GM23338 (cell line): ENCODE measurements around the gene HPRT1. TPM values are rescaled to one million over a fixed set of nuclear protein-coding genes. Genes with fewer than 3 reads are reported as not detected.

Experiments used
- ATAC-seq: fragments of 200-7000 bp; cut with Tn5 transposase; 3 replicates; pipeline ENCODE4 v1.9.1; 2020
- DNase-seq: peaks from one replicate; pipeline ENCODE4 v3.0.0-alpha.2; 2015; ENCODE audit warnings: low spot score
- H2AFZ ChIP-seq: fragments of 200-600 bp; sonication (generic); 2 replicates; pipeline ENCODE4 v1.8.0; 2016; ENCODE audit warnings: antibody characterized with exemption, mild to moderate bottlenecking, moderate library complexity
- H3F3A ChIP-seq: fragments of 200-600 bp; sonication (generic); replicated peaks from 2 replicates; pipeline ENCODE4 v1.8.0; 2017; ENCODE audit warnings: antibody characterized with exemption, mixed run types, low read depth
- H3K27ac ChIP-seq: fragments of 200-600 bp; sonication (generic); 2 replicates; pipeline ENCODE4 v1.6.1; 2016; ENCODE audit warnings: low read depth
- H3K27me3 ChIP-seq: fragments of 200-600 bp; sonication (generic); 2 replicates; pipeline ENCODE4 v1.8.0; 2016; ENCODE audit warnings: mild to moderate bottlenecking, mixed run types, moderate library complexity; ENCODE audit not compliant: insufficient read depth
- H3K36me3 ChIP-seq: fragments of 200-600 bp; sonication (generic); 2 replicates; pipeline ENCODE4 v1.8.0; 2016; ENCODE audit warnings: mild to moderate bottlenecking; ENCODE audit not compliant: insufficient read depth
- H3K4me1 ChIP-seq: fragments of 200-600 bp; sonication (generic); 2 replicates; pipeline ENCODE4 v1.8.0; 2016; ENCODE audit warnings: mild to moderate bottlenecking, moderate library complexity; ENCODE audit not compliant: insufficient read depth
- H3K4me2 ChIP-seq: fragments of 200-600 bp; sonication (generic); 2 replicates; pipeline ENCODE4 v1.7.1; 2017; ENCODE audit warnings: mixed run types
- H3K4me3 ChIP-seq: fragments of 200-600 bp; sonication (generic); 2 replicates; pipeline ENCODE4 v1.6.1; 2016; ENCODE audit warnings: mixed run types
- H3K79me2 ChIP-seq: fragments of 200-600 bp; sonication (generic); replicated peaks from 2 replicates; pipeline ENCODE4 v1.8.0; 2017; ENCODE audit warnings: mild to moderate bottlenecking; ENCODE audit not compliant: insufficient read depth
- H3K9me2 ChIP-seq: fragments of 200-600 bp; sonication (generic); 2 replicates; pipeline ENCODE4 v1.8.0; 2017; ENCODE audit not compliant: insufficient read depth
- H4K20me1 ChIP-seq: fragments of 200-600 bp; sonication (generic); replicated peaks from 2 replicates; pipeline ENCODE4 v1.8.0; 2017; ENCODE audit warnings: mild to moderate bottlenecking; ENCODE audit not compliant: insufficient read depth
- H3K27ac Mint-ChIP-seq: 2 replicates; pipeline ENCODE4 v1.8.0; 2020; ENCODE audit warnings: inconsistent platforms, mild to moderate bottlenecking, moderate library complexity, mixed read lengths
- H3K27me3 Mint-ChIP-seq: 3 replicates; pipeline ENCODE4 v1.8.0; 2022; ENCODE audit warnings: low read depth, mild to moderate bottlenecking, moderate library complexity, mixed read lengths, inconsistent platforms; ENCODE audit not compliant: insufficient read depth, poor library complexity
- H3K36me3 Mint-ChIP-seq: 3 replicates; pipeline ENCODE4 v1.8.0; 2021; ENCODE audit warnings: low read depth, mild to moderate bottlenecking, inconsistent platforms, moderate library complexity, mixed read lengths
- H3K4me1 Mint-ChIP-seq: 3 replicates; pipeline ENCODE4 v1.8.0; 2020; ENCODE audit warnings: mild to moderate bottlenecking, inconsistent platforms, mixed read lengths
- H3K4me3 Mint-ChIP-seq: 3 replicates; pipeline ENCODE4 v1.8.0; 2021; ENCODE audit warnings: moderate library complexity, mild to moderate bottlenecking, inconsistent platforms, mixed read lengths
- H3K9me3 Mint-ChIP-seq: 3 replicates; pipeline ENCODE4 v1.8.0; 2020; ENCODE audit warnings: moderate library complexity, mild to moderate bottlenecking, inconsistent platforms, mixed read lengths
- CREB1 ChIP-seq: fragments of 250-450 bp; sonication (Bioruptor Pico); IDR thresholded peaks from 2 replicates; pipeline ENCODE4 v1.5.0; 2020; ENCODE audit warnings: low read depth, mild to moderate bottlenecking, moderate library complexity
- EZH2 ChIP-seq: fragments of 200-600 bp; sonication (generic); IDR thresholded peaks from one replicate; pipeline ENCODE4 v1.8.0; 2017; ENCODE audit warnings: antibody characterized with exemption, mild to moderate bottlenecking, low read depth; ENCODE audit not compliant: unreplicated experiment
- EZH2phosphoT487 ChIP-seq: fragments of 200-600 bp; sonication (generic); IDR thresholded peaks from one replicate; pipeline ENCODE4 v1.8.1; 2018; ENCODE audit warnings: antibody characterized with exemption; ENCODE audit not compliant: unreplicated experiment
- JUNB ChIP-seq: IDR thresholded peaks from one replicate; pipeline ENCODE4 v1.6.1; 2016; ENCODE audit warnings: antibody characterized with exemption; ENCODE audit not compliant: unreplicated experiment
- NANOG ChIP-seq: IDR thresholded peaks from 2 replicates; pipeline ENCODE4 v1.6.1; 2016; ENCODE audit warnings: antibody characterized with exemption, borderline replicate concordance
- POLR2AphosphoS5 ChIP-seq: IDR thresholded peaks from 2 replicates; pipeline ENCODE4 v1.6.1; 2016; ENCODE audit warnings: antibody characterized with exemption, low read depth
- STAT1 ChIP-seq: IDR thresholded peaks from one replicate; pipeline ENCODE4 v1.6.1; 2016; ENCODE audit warnings: antibody characterized with exemption; ENCODE audit not compliant: unreplicated experiment
- ZNF114 ChIP-seq: fragments of 250-450 bp; sonication (Bioruptor Pico); IDR thresholded peaks from 2 replicates; pipeline ENCODE4 v1.5.0; 2020; ENCODE audit warnings: mild to moderate bottlenecking, moderate library complexity
- ZNF331 ChIP-seq: fragments of 250-450 bp; sonication (Bioruptor Pico); IDR thresholded peaks from 2 replicates; pipeline ENCODE4 v1.5.0; 2020; ENCODE audit warnings: low read depth, mild to moderate bottlenecking, moderate library complexity
- polyA plus RNA-seq: library from polyadenylated mRNA; unstranded; fragments of >200 nt; fragmentation: Nextera tagmentation; extraction: Ambion mirVana; gene quantifications from 2 replicates; pipeline ENCODE4 v1.2.1, GENCODE V29; 2016
- total RNA-seq: library from RNA; depleted of rRNA; stranded (reverse); fragments of >200 nt; shearing (Covaris generic); gene quantifications from 2 replicates; pipeline ENCODE4 v1.2.3, GENCODE V29; 2014
- TF ChIP-seq, protein P1 (sequence below): IDR thresholded peaks from 2 replicates; pipeline ENCODE4 v1.6.1; 2016; ENCODE audit warnings: antibody characterized with exemption
- TF ChIP-seq, protein P2 (sequence below), 2 experiments: fragments of 200-600 bp in 1 of 2; sonication (generic) in 1 of 2; conservative IDR thresholded peaks; 2 replicates each; pipeline versions ENCODE4 v1.5.1 to v1.6.1; 2016 to 2017; ENCODE audit warnings: antibody characterized with exemption in 2 of 2, low read depth in 2 of 2, mild to moderate bottlenecking in 2 of 2, moderate library complexity in 1 of 2
- TF ChIP-seq, protein P3 (sequence below): IDR thresholded peaks from one replicate; pipeline ENCODE4 v1.6.1; 2018; ENCODE audit warnings: antibody characterized with exemption; ENCODE audit not compliant: unreplicated experiment
- TF ChIP-seq, protein P4 (sequence below): fragments of 250-450 bp; sonication (Bioruptor Pico); IDR thresholded peaks from 2 replicates; pipeline ENCODE4 v1.5.0; 2020; ENCODE audit warnings: mild to moderate bottlenecking, moderate library complexity

Gene HPRT1
- total and polyA plus RNA-seq, 2 experiments from 2014 or later, result 27.0 to 79.4 TPM

DNA sequence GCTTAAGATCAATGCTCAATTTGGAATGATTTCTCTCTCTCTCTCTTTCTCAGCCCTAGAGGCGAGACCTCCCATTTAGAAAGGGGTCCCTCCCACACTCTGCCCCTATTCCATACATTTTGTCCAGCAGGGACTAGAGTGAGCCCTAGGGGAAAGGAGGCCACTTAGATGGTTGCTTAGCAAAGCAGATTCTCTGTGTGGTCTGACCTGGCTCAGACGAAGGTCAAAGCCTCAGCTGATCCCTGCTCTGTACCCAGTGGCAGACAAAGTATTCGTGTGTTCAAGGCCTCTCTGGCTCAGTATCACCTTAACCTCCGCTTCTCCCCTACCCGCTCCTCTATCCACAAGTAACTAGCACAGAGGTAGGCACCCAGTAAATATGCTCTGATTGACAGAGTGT is 78.4 kb downstream of the HPRT1 start:
- H3K9me3 Mint-ChIP-seq, result no peaks in the 10 kb centered on the region
- H3K4me1 ChIP-seq, result peaks cover 20% of the 10 kb centered on the region
- no peak overlapping the region for H3K4me3 ChIP-seq
- no peaks in the 10 kb centered on the region for H3K36me3 ChIP-seq
- no peak overlapping the region for H3K27ac Mint-ChIP-seq
- no peaks in the 10 kb centered on the region for H4K20me1 ChIP-seq
- ATAC-seq (no peak), DNase-seq (no peak)
- H3K27me3 ChIP-seq, result no peaks in the 10 kb centered on the region
- H3K4me2 ChIP-seq, result no peak overlapping the region
- H3K27me3 Mint-ChIP-seq, result peaks cover 7% of the 10 kb centered on the region
- H3K4me3 Mint-ChIP-seq, result no peak overlapping the region
- H3K27ac ChIP-seq, result no peak overlapping the region
- H2AFZ ChIP-seq, result no peak overlapping the region
- no peaks in the 10 kb centered on the region for H3K79me2 ChIP-seq
- no peaks in the 10 kb centered on the region for H3K9me2 ChIP-seq
- no peak for TF ChIP-seq NANOG
- TF ChIP-seq, protein P1, sequence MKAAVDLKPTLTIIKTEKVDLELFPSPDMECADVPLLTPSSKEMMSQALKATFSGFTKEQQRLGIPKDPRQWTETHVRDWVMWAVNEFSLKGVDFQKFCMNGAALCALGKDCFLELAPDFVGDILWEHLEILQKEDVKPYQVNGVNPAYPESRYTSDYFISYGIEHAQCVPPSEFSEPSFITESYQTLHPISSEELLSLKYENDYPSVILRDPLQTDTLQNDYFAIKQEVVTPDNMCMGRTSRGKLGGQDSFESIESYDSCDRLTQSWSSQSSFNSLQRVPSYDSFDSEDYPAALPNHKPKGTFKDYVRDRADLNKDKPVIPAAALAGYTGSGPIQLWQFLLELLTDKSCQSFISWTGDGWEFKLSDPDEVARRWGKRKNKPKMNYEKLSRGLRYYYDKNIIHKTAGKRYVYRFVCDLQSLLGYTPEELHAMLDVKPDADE, result no peak
- no peak for TF ChIP-seq ZNF114 (CRISPR knock-in tag)
- TF ChIP-seq, protein P2, sequence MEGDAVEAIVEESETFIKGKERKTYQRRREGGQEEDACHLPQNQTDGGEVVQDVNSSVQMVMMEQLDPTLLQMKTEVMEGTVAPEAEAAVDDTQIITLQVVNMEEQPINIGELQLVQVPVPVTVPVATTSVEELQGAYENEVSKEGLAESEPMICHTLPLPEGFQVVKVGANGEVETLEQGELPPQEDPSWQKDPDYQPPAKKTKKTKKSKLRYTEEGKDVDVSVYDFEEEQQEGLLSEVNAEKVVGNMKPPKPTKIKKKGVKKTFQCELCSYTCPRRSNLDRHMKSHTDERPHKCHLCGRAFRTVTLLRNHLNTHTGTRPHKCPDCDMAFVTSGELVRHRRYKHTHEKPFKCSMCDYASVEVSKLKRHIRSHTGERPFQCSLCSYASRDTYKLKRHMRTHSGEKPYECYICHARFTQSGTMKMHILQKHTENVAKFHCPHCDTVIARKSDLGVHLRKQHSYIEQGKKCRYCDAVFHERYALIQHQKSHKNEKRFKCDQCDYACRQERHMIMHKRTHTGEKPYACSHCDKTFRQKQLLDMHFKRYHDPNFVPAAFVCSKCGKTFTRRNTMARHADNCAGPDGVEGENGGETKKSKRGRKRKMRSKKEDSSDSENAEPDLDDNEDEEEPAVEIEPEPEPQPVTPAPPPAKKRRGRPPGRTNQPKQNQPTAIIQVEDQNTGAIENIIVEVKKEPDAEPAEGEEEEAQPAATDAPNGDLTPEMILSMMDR (conservative IDR thresholded peaks at IDR 0.05; ENCODE audit: low read depth in 2 of 2), result no peak
- TF ChIP-seq, protein P3, sequence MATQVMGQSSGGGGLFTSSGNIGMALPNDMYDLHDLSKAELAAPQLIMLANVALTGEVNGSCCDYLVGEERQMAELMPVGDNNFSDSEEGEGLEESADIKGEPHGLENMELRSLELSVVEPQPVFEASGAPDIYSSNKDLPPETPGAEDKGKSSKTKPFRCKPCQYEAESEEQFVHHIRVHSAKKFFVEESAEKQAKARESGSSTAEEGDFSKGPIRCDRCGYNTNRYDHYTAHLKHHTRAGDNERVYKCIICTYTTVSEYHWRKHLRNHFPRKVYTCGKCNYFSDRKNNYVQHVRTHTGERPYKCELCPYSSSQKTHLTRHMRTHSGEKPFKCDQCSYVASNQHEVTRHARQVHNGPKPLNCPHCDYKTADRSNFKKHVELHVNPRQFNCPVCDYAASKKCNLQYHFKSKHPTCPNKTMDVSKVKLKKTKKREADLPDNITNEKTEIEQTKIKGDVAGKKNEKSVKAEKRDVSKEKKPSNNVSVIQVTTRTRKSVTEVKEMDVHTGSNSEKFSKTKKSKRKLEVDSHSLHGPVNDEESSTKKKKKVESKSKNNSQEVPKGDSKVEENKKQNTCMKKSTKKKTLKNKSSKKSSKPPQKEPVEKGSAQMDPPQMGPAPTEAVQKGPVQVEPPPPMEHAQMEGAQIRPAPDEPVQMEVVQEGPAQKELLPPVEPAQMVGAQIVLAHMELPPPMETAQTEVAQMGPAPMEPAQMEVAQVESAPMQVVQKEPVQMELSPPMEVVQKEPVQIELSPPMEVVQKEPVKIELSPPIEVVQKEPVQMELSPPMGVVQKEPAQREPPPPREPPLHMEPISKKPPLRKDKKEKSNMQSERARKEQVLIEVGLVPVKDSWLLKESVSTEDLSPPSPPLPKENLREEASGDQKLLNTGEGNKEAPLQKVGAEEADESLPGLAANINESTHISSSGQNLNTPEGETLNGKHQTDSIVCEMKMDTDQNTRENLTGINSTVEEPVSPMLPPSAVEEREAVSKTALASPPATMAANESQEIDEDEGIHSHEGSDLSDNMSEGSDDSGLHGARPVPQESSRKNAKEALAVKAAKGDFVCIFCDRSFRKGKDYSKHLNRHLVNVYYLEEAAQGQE, result no peak
- TF ChIP-seq CREB1, result no peak
- no peak for TF ChIP-seq ZNF331 (CRISPR knock-in tag)
- TF ChIP-seq POLR2AphosphoS5, result no peak
- TF ChIP-seq EZH2phosphoT487, result no peak
- no peak for TF ChIP-seq JUNB
- TF ChIP-seq, protein P4, sequence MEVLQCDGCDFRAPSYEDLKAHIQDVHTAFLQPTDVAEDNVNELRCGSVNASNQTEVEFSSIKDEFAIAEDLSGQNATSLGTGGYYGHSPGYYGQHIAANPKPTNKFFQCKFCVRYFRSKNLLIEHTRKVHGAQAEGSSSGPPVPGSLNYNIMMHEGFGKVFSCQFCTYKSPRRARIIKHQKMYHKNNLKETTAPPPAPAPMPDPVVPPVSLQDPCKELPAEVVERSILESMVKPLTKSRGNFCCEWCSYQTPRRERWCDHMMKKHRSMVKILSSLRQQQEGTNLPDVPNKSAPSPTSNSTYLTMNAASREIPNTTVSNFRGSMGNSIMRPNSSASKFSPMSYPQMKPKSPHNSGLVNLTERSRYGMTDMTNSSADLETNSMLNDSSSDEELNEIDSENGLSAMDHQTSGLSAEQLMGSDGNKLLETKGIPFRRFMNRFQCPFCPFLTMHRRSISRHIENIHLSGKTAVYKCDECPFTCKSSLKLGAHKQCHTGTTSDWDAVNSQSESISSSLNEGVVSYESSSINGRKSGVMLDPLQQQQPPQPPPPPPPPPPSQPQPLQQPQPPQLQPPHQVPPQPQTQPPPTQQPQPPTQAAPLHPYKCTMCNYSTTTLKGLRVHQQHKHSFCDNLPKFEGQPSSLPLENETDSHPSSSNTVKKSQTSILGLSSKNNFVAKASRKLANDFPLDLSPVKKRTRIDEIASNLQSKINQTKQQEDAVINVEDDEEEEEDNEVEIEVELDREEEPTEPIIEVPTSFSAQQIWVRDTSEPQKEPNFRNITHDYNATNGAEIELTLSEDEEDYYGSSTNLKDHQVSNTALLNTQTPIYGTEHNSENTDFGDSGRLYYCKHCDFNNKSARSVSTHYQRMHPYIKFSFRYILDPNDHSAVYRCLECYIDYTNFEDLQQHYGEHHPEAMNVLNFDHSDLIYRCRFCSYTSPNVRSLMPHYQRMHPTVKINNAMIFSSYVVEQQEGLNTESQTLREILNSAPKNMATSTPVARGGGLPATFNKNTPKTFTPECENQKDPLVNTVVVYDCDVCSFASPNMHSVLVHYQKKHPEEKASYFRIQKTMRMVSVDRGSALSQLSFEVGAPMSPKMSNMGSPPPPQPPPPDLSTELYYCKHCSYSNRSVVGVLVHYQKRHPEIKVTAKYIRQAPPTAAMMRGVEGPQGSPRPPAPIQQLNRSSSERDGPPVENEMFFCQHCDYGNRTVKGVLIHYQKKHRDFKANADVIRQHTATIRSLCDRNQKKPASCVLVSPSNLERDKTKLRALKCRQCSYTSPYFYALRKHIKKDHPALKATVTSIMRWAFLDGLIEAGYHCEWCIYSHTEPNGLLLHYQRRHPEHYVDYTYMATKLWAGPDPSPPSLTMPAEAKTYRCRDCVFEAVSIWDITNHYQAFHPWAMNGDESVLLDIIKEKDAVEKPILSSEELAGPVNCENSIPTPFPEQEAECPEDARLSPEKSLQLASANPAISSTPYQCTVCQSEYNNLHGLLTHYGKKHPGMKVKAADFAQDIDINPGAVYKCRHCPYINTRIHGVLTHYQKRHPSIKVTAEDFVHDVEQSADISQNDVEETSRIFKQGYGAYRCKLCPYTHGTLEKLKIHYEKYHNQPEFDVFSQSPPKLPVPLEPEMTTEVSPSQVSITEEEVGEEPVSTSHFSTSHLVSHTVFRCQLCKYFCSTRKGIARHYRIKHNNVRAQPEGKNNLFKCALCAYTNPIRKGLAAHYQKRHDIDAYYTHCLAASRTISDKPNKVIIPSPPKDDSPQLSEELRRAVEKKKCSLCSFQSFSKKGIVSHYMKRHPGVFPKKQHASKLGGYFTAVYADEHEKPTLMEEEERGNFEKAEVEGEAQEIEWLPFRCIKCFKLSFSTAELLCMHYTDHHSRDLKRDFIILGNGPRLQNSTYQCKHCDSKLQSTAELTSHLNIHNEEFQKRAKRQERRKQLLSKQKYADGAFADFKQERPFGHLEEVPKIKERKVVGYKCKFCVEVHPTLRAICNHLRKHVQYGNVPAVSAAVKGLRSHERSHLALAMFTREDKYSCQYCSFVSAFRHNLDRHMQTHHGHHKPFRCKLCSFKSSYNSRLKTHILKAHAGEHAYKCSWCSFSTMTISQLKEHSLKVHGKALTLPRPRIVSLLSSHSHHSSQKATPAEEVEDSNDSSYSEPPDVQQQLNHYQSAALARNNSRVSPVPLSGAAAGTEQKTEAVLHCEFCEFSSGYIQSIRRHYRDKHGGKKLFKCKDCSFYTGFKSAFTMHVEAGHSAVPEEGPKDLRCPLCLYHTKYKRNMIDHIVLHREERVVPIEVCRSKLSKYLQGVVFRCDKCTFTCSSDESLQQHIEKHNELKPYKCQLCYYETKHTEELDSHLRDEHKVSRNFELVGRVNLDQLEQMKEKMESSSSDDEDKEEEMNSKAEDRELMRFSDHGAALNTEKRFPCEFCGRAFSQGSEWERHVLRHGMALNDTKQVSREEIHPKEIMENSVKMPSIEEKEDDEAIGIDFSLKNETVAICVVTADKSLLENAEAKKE (CRISPR knock-in tag), result no peak
- TF ChIP-seq STAT1, result no peak
- TF ChIP-seq EZH2, result no peak
- H3F3A ChIP-seq, result no peaks in the 10 kb centered on the region
- no peaks in the 10 kb centered on the region for H3K36me3 Mint-ChIP-seq
- H3K4me1 Mint-ChIP-seq, result peaks cover 32% of the 10 kb centered on the region
